ENCODE measurements around the gene TM6SF1.

- TF ChIP-seq CTCF (IDR thresholded peaks at IDR 0.05) (no peak), EP300 (IDR thresholded peaks at IDR 0.05) (no peak)
These were observed 3.3 kb upstream of the TM6SF1 start for GRCh38 chr15:83104141-83104540.

All from upper lobe of left lung (tissue), 4 donors.